A549 (cell line): ENCODE measurements around the gene BLTP3A.
"Not testable (repeated sequence)": the region's sequence is repeated elsewhere in the genome, so short reads cannot be mapped to it uniquely, and the experiment has no call there.

Source experiments
- CEBPB ChIP-seq, 2 experiments: fragments of >200 bp in 1 of 2; sonication (Bioruptor Twin) in 1 of 2; formaldehyde crosslinking in 1 of 2; IDR thresholded peaks; 2 replicates each; pipeline ENCODE4 v1.6.1; 2012 to 2016
- CHD4 ChIP-seq: fragments of 200-600 bp; sonication (generic); IDR thresholded peaks from 2 replicates; pipeline ENCODE4 v1.6.1; 2016; ENCODE audit warnings: antibody characterized with exemption, mild to moderate bottlenecking, borderline replicate concordance
- EP300 ChIP-seq, 2 experiments: fragments of >200 bp; sonication (Bioruptor Twin); formaldehyde crosslinking; IDR thresholded peaks; 2 replicates in 1 of 2; 3 replicates in 1 of 2; pipeline ENCODE4 v1.6.1; 2016 to 2017
- KDM5A ChIP-seq: fragments of 200-600 bp; sonication (generic); IDR thresholded peaks from 2 replicates; pipeline ENCODE4 v1.6.1; 2016; ENCODE audit warnings: antibody characterized with exemption, mild to moderate bottlenecking
- MAFK ChIP-seq: fragments of 450-650 bp; IDR thresholded peaks from 2 replicates; pipeline ENCODE4 v1.6.1; 2014; ENCODE audit not compliant: partially characterized antibody
- POLR2A ChIP-seq: IDR thresholded peaks from 2 replicates; pipeline ENCODE4 v1.6.1; 2012; ENCODE audit warnings: mild to moderate bottlenecking, low read length
- RNF2 ChIP-seq: fragments of 200-600 bp; sonication (generic); IDR thresholded peaks from 2 replicates; pipeline ENCODE4 v1.6.1; 2016; ENCODE audit warnings: low read depth, mild to moderate bottlenecking, antibody characterized with exemption, moderate library complexity, borderline replicate concordance
- TFCP2L1 ChIP-seq: fragments of 250-450 bp; sonication (Bioruptor Pico); IDR thresholded peaks from 2 replicates; pipeline ENCODE4 v1.5.0; 2021; ENCODE audit warnings: mild to moderate bottlenecking
- TP53 ChIP-seq: fragments of 250-450 bp; sonication (Bioruptor Pico); IDR thresholded peaks from 2 replicates; pipeline ENCODE4 v1.5.0; 2021; ENCODE audit warnings: mild to moderate bottlenecking, moderate library complexity
- TF ChIP-seq, protein P1 (sequence below): fragments of >200 bp; sonication (Bioruptor Twin); formaldehyde crosslinking; IDR thresholded peaks from 3 replicates; pipeline ENCODE4 v1.5.1; 2016

DNA sequence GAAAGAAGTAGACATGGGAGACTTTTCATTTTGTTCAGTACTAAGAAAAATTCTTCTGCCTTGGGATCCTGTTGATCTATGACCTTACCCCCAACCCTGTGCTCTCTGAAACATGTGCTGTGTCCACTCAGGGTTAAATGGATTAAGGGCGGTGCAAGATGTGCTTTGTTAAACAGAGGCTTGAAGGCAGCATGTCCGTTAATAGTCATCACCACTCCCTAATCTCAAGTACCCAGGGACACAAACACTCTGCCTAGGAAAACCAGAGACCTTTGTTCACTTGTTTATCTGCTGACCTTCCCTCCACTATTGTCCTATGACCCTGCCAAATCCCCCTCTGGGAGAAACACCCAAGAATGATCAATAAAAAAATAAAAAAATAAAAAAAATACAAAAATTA lies 4.7 kb upstream of the BLTP3A start:
- TF ChIP-seq, protein P1, sequence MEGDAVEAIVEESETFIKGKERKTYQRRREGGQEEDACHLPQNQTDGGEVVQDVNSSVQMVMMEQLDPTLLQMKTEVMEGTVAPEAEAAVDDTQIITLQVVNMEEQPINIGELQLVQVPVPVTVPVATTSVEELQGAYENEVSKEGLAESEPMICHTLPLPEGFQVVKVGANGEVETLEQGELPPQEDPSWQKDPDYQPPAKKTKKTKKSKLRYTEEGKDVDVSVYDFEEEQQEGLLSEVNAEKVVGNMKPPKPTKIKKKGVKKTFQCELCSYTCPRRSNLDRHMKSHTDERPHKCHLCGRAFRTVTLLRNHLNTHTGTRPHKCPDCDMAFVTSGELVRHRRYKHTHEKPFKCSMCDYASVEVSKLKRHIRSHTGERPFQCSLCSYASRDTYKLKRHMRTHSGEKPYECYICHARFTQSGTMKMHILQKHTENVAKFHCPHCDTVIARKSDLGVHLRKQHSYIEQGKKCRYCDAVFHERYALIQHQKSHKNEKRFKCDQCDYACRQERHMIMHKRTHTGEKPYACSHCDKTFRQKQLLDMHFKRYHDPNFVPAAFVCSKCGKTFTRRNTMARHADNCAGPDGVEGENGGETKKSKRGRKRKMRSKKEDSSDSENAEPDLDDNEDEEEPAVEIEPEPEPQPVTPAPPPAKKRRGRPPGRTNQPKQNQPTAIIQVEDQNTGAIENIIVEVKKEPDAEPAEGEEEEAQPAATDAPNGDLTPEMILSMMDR: not testable (repeated sequence)
- not testable (repeated sequence) for TF ChIP-seq EP300 (IDR thresholded peaks at IDR 0.05); KDM5A; MAFK; RNF2; POLR2A; CHD4; TP53 (CRISPR knock-in tag); CEBPB (IDR thresholded peaks at IDR 0.05); TFCP2L1 (CRISPR knock-in tag)
